Peyer's patch (tissue), 4 donors: ENCODE results near the gene GARIN5B. TPM values are rescaled to one million over a fixed set of nuclear protein-coding genes. Genes with fewer than 3 reads are reported as not detected.
A peak's percentile ranks its signal among the peaks of the same experiment; 100 is the strongest.

Experiments used
- DNase-seq, 3 donors: peaks; one replicate each; pipeline ENCODE4 v3.0.0-alpha.2; 2017 to 2019
- H3K27ac ChIP-seq, 4 donors: fragments of 200-600 bp; sonication (generic); one replicate each; pipeline ENCODE4 v1.5.1; 2016 to 2019
- H3K27me3 ChIP-seq, 2 donors: fragments of 200-600 bp; sonication (generic); one replicate each; pipeline ENCODE4 v1.5.1; 2019
- H3K36me3 ChIP-seq, 3 donors: fragments of 200-600 bp; sonication (generic); one replicate each; pipeline ENCODE4 v1.5.1; 2016 to 2019
- H3K4me1 ChIP-seq, 4 donors: fragments of 200-600 bp; sonication (generic); one replicate each; pipeline ENCODE4 v1.5.1; 2016 to 2019
- H3K4me3 ChIP-seq, 4 donors: fragments of 200-600 bp; sonication (generic); 1 replicate in 3 of 4; 2 replicates in 1 of 4; pipeline ENCODE4 v1.5.1; 2016 to 2019; ENCODE audit warnings: mild to moderate bottlenecking in 1 of 4
- H3K9me3 ChIP-seq, 4 donors: fragments of 200-600 bp; sonication (generic); one replicate each; pipeline ENCODE4 v1.5.1; 2016 to 2019; ENCODE audit warnings: mild to moderate bottlenecking in 1 of 4
- CTCF ChIP-seq, 6 experiments: fragments of 450-650 bp in 4 of 6; fragments of 200-600 bp in 2 of 6; sonication (generic) in 1 of 6; IDR thresholded peaks; one replicate each; pipeline ENCODE4 v1.5.1; 2017 to 2019; ENCODE audit warnings: antibody characterized with exemption in 6 of 6, mild to moderate bottlenecking in 3 of 6, moderate library complexity in 1 of 6
- POLR2A ChIP-seq, 2 donors: fragments of 450-650 bp; IDR thresholded peaks; one replicate each; pipeline ENCODE4 v1.5.1; 2017; ENCODE audit warnings: antibody characterized with exemption in 2 of 2, mild to moderate bottlenecking in 2 of 2, moderate library complexity in 2 of 2
- total RNA-seq, 4 donors: library from RNA; depleted of rRNA; stranded (reverse); fragments of >200 nt; gene quantifications; one replicate each; pipeline ENCODE4 v1.1.0, GENCODE V29; 2016

The GARIN5B gene
- total RNA-seq, 4 donors from 2014 or later: not detected

DNA sequence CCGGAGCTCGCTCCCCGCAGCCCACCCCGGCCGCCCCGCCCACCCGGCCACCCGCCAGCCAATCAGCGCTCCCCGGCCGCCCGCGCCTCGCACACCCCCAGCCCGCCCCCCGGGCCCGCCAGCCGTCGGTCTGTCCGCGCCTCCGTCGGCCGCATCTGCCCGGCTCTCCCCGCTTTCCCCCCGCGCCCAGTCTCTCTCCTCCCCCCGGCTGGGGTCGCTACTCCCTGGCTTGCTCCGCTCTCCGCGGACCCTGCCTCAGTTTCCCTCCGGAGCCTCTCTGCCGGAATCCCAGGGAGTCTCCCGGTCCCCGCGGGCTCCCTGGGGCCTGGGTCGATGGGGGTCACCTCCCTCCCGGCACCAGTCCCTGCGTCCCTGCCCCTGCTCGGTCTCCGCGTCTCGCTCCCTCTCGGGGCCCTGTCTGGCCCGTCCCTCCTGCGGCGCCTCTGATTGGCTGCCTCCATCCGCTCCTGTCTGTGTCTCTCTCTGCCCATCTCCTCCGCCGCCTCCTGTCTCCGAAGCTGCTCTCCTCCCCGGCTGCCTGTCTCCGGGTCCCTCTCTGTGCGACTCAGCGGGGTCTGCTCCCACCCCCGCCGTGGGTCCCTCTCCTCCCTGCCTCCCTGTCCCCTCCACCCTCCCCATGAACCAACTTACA lies 6.7 kb upstream of the GARIN5B start:
- H3K4me3 ChIP-seq: peak overlapping the region in 3 of 4 donors; percentile 36 to 44 (median 42)
- peaks cover 0 to 25% (median 8%) of the 10 kb centered on the region in 4 donors for H3K4me1 ChIP-seq
- no peak overlapping the region for H3K27ac ChIP-seq
- DNase-seq: no peak
- H3K9me3 ChIP-seq: no peaks in the 10 kb centered on the region
- TF ChIP-seq POLR2A (IDR thresholded peaks at IDR 0.05) (no peak), CTCF (IDR thresholded peaks at IDR 0.05) (no peak)
- H3K27me3 ChIP-seq: peaks cover 0 to 47% of the 10 kb centered on the region in 2 donors
- no peaks in the 10 kb centered on the region for H3K36me3 ChIP-seq

DNA sequence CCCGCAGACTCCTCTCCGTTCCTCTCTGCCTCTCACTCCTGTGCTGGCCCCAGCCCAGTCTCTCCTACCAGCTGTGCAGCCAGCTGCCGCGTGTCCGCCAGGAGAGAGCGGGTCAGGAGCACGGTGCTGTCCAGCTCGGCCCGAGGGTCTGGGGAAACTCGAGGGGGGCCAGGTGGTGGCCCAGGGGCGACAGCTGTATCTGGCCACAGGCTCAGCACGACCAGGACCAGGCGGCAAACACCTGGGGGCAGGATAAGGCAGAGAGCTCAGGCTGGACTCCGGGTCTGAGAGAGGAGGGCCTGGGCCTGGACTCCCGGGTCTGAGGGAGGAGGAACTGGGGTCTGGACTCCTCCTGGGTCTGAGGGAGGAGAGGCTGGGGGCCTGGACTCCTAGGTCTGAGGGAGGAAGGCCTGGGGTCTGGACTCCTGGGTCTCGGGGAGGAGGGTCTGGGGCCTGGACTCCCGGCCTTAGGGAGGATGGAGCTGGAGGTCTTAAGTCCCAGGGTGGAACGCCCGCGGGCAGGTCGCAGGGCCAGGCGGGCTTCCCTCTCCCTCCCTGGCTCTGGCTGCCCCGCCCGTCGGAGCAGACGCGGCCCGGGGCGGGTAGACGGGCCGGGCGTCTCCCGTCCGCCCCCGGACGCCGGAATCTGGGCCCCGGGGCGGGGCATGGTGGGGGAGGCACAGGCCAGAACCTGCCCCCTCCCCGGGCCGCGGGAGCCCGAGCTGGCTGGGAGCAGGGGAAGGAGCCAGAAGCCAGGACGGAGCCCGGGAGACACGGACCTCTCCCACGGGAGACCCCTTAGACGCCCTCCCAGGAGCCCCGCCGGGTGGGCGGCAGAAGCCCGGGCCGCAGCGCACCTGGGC lies 5.9 kb upstream of the GARIN5B start:
- no peak for DNase-seq
- H3K4me3 ChIP-seq: peak overlapping the region in 3 of 4 donors; percentile 36 to 44 (median 42)
- no peaks in the 10 kb centered on the region for H3K9me3 ChIP-seq
- peaks cover 0 to 41% of the 10 kb centered on the region in 2 donors for H3K27me3 ChIP-seq
- H3K27ac ChIP-seq: no peak overlapping the region
- H3K36me3 ChIP-seq: no peaks in the 10 kb centered on the region
- peaks cover 0 to 19% (median 6%) of the 10 kb centered on the region in 4 donors for H3K4me1 ChIP-seq
- TF ChIP-seq POLR2A (IDR thresholded peaks at IDR 0.05) (no peak), CTCF (IDR thresholded peaks at IDR 0.05) (no peak)

- no peak for TF ChIP-seq CTCF (IDR thresholded peaks at IDR 0.05)
- TF ChIP-seq POLR2A (IDR thresholded peaks at IDR 0.05): no peak
- no peak for DNase-seq
- Histone ChIP-seq H3K27ac (no peak overlapping the region), H3K36me3 (no peaks in the 10 kb centered on the region), H3K4me3 (no peak overlapping the region), H3K27me3 (peaks cover 0 to 38% of the 10 kb centered on the region in 2 donors), H3K9me3 (no peaks in the 10 kb centered on the region), H3K4me1 (peaks cover 0 to 19% (median 6%) of the 10 kb centered on the region in 4 donors)
Measured at GRCh38 chr19:55368106-55368505, 5.0 kb upstream of the GARIN5B start.

DNA sequence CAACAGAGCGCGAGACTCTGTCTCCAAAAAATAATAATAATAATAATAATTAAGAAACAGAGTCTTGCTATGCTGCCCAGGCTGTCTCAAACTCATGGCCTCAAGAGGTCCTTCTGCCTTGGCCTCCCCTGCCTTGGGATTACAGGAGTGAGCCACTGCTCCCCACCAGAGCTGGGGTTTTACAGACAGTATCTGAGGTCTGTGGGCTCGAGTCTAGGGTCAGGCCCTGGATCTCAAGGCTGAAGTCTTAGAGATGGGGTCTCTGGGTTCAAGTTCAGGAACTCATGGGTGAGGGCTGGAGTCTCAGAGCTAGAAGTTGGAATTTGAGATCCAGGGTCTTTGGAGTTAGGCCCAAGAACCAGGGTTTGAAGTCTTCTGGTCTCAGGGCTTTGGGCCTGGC lies 3.7 kb upstream of the GARIN5B start:
- Histone ChIP-seq H3K4me3 (no peak overlapping the region), H3K4me1 (peaks cover 0 to 19% (median 6%) of the 10 kb centered on the region in 4 donors), H3K27ac (no peak overlapping the region), H3K9me3 (no peaks in the 10 kb centered on the region), H3K27me3 (peaks cover 0 to 26% of the 10 kb centered on the region in 2 donors), H3K36me3 (no peaks in the 10 kb centered on the region)
- no peak for DNase-seq
- TF ChIP-seq CTCF (IDR thresholded peaks at IDR 0.05) (no peak), POLR2A (IDR thresholded peaks at IDR 0.05) (no peak)

DNA sequence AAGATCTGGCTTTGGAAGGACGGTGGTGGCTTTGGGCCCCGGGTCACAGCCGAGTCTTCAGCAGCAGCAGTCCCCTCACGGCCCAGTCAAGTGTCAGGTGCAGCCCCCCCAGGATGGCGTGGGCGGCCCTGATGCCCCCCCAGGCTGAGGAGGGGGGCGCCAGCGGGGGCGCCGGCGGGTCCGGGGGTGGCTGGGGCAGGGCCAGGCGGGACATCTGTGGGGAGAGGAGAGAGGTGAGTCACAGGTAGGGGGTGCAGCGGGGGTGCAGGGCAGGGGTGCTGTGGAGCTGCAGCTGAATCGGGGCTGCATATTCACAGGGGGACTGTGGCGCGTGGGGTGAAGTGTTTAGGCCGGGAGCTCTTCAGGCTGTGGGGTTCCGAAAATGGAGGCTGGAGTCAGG lies 2.9 kb upstream of the GARIN5B start:
- Histone ChIP-seq H3K27me3 (peaks cover 0 to 26% of the 10 kb centered on the region in 2 donors), H3K27ac (no peak overlapping the region), H3K4me3 (no peak overlapping the region), H3K4me1 (peaks cover 0 to 19% (median 6%) of the 10 kb centered on the region in 4 donors), H3K36me3 (no peaks in the 10 kb centered on the region), H3K9me3 (no peaks in the 10 kb centered on the region)
- TF ChIP-seq POLR2A (IDR thresholded peaks at IDR 0.05) (no peak), CTCF (IDR thresholded peaks at IDR 0.05) (no peak)
- DNase-seq: no peak
